Esophagus squamous epithelium (tissue), 4 donors: ENCODE results near the gene CLSTN2.

Experiments used
- POLR2A ChIP-seq, 4 donors: fragments of 450-650 bp; IDR thresholded peaks; one replicate each; pipeline ENCODE4 v1.6.1; 2017; ENCODE audit warnings: antibody characterized with exemption in 4 of 4, mild to moderate bottlenecking in 4 of 4, moderate library complexity in 3 of 4
- TF ChIP-seq, protein P1 (sequence below), 6 experiments: fragments of 450-650 bp in 4 of 6; fragments of 200-600 bp in 2 of 6; sonication (generic) in 2 of 6; IDR thresholded peaks; one replicate each; pipeline ENCODE4 v1.5.1; 2016 to 2019; ENCODE audit warnings: antibody characterized with exemption in 6 of 6, mild to moderate bottlenecking in 4 of 6, moderate library complexity in 4 of 6

DNA sequence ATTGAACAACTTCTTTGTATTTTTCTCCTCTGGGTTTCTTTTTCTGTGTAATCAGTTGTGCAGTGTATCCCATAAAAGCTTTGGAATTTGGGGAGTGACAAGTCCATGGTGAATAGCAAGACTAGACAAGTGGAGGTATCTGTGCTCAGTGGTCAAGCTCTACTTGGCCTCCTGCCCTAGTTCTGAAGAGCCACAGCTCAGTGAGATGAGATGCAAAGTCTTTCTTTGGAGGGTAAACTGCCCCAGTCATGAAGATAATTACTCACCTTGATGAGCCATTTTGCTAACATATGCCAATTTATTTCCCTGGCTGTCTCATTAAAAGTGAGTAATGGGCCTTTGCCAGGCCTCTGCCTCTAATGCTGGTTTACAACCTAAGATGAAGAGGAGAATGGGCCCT, 471.7 kb downstream of the CLSTN2 start:
- TF ChIP-seq, protein P1, sequence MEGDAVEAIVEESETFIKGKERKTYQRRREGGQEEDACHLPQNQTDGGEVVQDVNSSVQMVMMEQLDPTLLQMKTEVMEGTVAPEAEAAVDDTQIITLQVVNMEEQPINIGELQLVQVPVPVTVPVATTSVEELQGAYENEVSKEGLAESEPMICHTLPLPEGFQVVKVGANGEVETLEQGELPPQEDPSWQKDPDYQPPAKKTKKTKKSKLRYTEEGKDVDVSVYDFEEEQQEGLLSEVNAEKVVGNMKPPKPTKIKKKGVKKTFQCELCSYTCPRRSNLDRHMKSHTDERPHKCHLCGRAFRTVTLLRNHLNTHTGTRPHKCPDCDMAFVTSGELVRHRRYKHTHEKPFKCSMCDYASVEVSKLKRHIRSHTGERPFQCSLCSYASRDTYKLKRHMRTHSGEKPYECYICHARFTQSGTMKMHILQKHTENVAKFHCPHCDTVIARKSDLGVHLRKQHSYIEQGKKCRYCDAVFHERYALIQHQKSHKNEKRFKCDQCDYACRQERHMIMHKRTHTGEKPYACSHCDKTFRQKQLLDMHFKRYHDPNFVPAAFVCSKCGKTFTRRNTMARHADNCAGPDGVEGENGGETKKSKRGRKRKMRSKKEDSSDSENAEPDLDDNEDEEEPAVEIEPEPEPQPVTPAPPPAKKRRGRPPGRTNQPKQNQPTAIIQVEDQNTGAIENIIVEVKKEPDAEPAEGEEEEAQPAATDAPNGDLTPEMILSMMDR (IDR thresholded peaks at IDR 0.05): no peak
- TF ChIP-seq POLR2A (IDR thresholded peaks at IDR 0.05): no peak
